ENCODE measurements around the gene KDM8.
"Not testable (repeated sequence)": the region's sequence is repeated elsewhere in the genome, so short reads cannot be mapped to it uniquely, and the experiment has no call there.

The KDM8 gene

DNA sequence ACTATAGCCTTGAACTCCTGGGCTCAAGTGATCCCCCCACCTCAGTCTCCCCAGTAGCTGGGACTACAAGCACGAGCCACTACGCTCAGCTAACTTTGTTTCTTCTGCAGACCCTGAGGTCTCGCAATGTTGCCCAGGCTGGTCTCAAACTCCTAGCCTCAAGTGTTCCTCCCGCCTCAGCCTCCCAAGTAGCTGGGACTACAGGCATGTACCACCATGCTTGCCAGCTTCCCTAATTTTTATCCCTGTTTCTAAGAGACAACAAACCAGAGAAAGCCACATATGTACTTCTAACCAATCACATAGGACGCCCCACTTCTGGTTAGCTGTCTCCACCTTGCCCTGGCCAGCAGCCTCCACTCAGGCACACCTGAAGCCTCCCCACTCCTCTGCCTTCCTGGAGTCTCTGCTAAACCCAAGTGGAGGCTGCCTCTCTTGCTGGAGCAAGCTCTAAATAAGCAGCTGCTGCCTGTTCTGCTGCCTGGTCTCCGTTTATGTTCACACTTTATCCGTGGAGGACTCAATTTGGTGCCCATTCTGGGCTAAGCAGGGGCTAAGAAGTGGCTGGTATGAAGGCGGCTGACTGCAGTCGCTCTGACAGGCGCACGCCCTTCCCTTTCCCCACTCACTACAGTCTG is 40.5 kb downstream of the KDM8 start:
- no peak overlapping the region for H3K27ac ChIP-seq

DNA sequence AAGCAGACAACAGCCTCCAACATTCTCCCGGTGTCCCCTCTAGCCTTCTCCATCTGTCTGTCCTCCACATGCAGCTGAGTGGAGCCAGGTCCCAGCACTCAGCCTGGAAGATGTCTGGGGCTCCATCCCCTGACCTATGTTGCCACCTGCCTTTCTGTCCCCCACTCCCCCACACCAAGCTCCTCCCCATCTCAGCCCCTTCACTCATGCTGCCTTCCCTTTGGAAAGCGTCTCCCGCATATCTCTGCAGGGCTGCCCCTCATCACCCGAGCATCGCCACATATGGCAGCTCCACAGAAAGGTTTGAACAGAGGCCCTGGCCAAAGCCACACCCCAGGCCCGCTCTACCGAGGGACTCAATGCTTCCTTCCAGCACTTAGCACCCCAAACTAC is 41.0 kb downstream of the KDM8 start:
- no peak for TF ChIP-seq ZFX (IDR thresholded peaks at IDR 0.05; ENCODE audit: borderline replicate concordance)
- TF ChIP-seq, protein P1, sequence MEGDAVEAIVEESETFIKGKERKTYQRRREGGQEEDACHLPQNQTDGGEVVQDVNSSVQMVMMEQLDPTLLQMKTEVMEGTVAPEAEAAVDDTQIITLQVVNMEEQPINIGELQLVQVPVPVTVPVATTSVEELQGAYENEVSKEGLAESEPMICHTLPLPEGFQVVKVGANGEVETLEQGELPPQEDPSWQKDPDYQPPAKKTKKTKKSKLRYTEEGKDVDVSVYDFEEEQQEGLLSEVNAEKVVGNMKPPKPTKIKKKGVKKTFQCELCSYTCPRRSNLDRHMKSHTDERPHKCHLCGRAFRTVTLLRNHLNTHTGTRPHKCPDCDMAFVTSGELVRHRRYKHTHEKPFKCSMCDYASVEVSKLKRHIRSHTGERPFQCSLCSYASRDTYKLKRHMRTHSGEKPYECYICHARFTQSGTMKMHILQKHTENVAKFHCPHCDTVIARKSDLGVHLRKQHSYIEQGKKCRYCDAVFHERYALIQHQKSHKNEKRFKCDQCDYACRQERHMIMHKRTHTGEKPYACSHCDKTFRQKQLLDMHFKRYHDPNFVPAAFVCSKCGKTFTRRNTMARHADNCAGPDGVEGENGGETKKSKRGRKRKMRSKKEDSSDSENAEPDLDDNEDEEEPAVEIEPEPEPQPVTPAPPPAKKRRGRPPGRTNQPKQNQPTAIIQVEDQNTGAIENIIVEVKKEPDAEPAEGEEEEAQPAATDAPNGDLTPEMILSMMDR (IDR thresholded peaks at IDR 0.05), result no peak
- H3K27ac ChIP-seq, result no peak overlapping the region

More for the DNA sequence above, 40.5 kb downstream of the KDM8 start:
- TF ChIP-seq, protein P1 (IDR thresholded peaks at IDR 0.05), result no peak
- no peak for TF ChIP-seq ZFX (IDR thresholded peaks at IDR 0.05; ENCODE audit: borderline replicate concordance)

- H3K27ac ChIP-seq, result no peak overlapping the region
- TF ChIP-seq, protein P1 (IDR thresholded peaks at IDR 0.05), result no peak
Measured at GRCh38 chr16:27245276-27246172, 42.2 kb downstream of the KDM8 start.

- TF ChIP-seq, protein P1 (IDR thresholded peaks at IDR 0.05), result no peak
- TF ChIP-seq ZFX (IDR thresholded peaks at IDR 0.05; ENCODE audit: borderline replicate concordance), result no peak
- H3K27ac ChIP-seq, result no peak overlapping the region
Measured at GRCh38 chr16:27246439-27246838, 43.1 kb downstream of the KDM8 start.

GRCh38 chr16:27247076-27247475 is 43.8 kb downstream of the KDM8 start:
- not testable (repeated sequence) for H3K27ac ChIP-seq

GRCh38 chr16:27248036-27248435 is 44.7 kb downstream of the KDM8 start:
- TF ChIP-seq ZFX (IDR thresholded peaks at IDR 0.05; ENCODE audit: borderline replicate concordance), result no peak
- TF ChIP-seq, protein P1 (IDR thresholded peaks at IDR 0.05), result no peak

DNA sequence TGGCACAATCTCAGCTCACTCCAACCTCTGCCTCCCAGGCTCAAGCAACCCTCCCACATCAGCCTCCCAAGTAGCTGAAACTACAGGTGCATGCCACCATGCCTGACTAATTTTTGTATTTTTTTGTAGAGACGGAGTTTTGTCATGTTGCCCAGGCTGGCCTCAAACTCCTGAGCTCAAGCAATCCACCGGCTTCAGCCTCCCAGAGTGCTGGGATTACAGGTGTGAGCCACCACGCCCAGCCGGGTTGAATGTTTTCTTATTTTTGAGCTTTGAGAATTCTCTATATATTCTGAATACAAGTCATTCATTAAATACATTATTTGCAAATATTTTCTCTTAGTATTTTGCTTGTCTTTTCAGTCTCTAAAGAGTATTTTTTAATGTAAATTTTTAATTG is 45.6 kb downstream of the KDM8 start:
- not testable (repeated sequence) for H3K27ac ChIP-seq

More at GRCh38 chr16:27248036-27248435, 44.7 kb downstream of the KDM8 start:
- H3K27ac ChIP-seq, result no peak overlapping the region

DNA sequence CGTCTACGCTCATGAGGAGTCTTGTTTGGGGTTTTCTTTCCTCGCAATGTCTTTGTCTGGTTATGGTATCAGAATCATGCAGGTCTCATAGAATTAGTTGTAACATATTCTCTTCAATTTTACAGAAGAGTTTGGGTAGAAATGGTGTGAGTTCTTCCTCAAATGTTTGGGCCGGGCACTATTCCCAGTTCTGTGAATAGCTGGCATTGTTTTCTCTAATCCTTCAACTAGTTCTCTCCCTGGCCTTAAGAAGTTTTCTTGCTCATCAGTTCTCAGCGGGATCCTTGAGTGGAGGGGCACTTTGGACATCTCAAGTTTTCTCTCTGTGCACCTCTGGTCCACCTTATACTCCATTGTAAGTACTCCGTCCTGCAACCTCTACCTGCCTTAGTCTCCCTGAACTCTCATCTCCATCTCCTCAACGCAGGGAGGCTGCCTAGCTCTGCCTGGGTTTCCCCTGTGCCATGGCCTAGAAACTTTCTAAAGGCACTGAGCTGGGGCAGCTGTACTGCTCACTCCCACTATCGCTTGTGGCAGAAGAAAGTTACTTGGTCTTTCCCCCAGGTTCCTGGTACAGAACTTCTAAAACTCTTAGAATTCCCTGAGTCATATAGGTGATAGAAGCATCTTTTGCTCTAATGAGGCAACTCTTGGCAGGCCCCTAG is 48.3 kb downstream of the KDM8 start:
- no peak for TF ChIP-seq ZFX (IDR thresholded peaks at IDR 0.05; ENCODE audit: borderline replicate concordance)
- TF ChIP-seq, protein P1 (IDR thresholded peaks at IDR 0.05), result no peak
- no peak overlapping the region for H3K27ac ChIP-seq

Measured in 22Rv1 (cell line).